Midbrain (tissue), 1 donor: ENCODE results near the gene ZIC2.
"Not testable (repeated sequence)": the region's sequence is repeated elsewhere in the genome, so short reads cannot be mapped to it uniquely, and the experiment has no call there.

ENCODE experiments used
- DNase-seq: peaks from one replicate; lab custom pipeline; 2025; lab: John Stamatoyannopoulos, UW

Gene ZIC2

DNA sequence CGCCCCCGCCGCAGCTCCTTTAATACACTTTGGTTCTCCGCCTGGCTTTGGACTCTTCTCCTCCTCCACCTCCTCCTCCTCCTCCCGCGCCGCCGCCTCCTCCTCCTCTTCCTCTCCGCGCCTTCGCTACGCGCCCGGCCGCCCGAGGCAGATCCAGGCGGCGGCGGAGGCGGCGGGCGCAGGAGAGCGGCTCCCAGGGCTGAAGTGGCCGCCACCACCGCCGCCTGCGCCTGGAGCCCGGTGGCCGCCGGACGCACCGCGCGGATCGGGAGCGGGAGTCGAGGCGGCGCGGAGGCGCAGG lies at the start of gene ZIC2:
Gene ZIC2, plus strand, starts transcription at position 50 of the 301 bp plus-strand sequence. CDS start 281 bp downstream, outside the sequence.
- DNase-seq: no peak

DNA sequence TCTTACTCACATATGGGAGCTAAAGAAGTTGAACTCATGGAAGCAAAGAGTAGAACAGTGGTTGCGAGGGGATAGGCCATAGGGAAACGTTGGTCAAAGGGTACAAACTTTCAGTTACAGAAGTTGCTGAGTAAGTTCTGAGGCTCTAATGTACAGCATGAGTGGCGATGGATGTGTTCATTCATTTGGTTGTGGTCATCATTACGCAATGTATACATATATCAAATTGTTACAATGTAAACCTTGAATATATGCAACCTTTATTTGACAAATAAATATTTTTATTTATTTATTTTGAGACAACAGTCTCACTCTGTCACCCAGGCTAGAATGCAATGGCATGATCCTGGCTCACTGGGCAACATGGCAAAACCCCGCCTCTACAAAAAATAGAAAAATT lies 48.7 kb upstream of the ZIC2 start:
- DNase-seq: no peak

DNA sequence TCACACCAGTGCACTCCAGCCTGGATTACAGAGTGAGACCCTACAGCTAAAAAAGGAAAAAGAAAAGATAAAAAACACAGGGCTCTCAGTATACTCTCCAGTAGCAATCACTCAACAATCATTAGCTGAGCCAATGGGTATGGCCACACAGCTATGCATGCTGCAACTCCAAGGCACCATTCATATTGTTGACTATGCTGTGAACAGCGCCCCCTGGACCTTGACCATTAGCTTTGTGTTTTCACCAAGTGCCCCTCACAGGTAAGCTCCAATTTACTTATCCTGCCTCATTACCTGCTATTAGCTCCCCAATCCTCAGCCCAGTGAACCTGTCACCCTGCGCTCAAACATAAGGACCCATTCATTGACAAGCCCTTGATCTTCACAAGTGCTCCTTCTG lies 45.8 kb upstream of the ZIC2 start:
- no peak for DNase-seq

DNA sequence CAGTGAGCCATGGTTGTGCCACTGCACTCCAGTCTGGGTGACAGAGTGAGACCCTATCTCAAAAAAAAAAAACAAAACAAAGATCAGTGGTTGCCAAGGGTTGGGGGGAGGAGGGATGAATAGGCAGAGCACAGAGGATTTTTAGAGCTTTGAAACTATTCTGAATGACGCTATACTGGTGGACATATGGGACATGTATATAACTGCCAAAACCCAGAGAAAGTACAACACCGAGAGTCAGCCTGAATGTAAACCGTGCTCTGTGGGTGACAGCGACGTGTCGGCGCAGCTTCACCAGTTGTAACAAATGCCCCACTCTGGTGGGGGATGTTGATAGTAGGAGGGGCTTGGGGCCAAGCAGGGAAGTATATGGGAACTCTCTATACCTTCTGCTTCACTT lies 42.9 kb upstream of the ZIC2 start:
- DNase-seq: no peak

DNA sequence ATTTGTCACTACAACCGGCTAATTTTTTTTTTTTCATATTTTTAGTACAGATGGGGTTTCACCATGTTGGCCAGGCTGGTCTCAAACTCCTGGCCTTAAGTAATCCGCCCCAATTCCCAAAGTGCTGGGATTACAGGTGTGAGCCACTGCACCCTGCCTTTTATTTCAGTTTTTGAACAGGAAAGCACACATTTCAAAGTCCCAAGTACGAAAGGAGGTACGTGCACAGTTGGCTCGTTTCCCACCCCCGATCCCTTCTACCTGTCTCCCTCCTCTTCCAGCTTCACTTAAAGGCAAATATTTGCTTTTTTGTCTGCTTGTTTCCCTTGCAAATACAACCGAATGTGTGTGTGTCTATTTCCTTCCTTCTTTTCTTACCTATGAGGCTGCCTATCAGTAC lies 40.5 kb upstream of the ZIC2 start:
- DNase-seq: no peak

DNA sequence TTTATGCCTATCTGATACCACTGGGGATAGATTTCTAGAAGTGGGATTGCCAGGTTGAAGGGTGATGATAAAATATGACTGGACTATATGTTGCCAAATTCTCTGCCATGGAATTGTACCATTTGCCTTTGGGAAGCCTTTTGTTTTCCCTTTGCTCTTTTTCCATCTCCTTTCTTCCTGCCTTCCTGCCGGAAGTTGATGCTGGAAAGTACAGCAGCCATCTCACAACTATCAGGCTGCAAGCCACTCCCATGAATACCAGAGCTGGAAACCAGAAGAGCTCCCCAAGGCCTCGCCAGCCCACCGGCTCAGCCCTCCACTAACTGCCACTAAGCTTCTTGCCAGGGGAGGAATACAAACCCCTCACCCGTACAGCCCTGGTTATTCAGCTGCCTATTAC lies 39.7 kb upstream of the ZIC2 start:
- no peak for DNase-seq

DNA sequence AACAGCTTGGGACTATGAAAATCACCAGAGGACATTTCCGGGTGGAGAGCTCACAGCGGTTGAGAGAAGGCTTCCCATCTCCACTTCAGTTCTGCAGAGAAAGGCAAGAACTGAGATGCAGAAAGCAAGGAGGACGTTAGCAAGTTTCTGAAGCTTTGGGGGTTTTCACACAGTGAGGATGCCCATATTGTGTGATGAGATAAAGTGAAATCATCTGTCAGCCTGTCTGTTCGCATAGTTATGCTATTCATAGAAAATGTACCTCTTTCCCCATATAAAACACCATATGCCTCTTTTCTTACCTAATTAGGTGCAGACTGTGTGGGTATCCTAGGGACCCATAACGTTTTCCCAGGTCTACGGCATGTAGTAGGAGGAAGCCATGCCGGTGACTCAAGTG lies 37.5 kb upstream of the ZIC2 start:
- DNase-seq: no peak

DNA sequence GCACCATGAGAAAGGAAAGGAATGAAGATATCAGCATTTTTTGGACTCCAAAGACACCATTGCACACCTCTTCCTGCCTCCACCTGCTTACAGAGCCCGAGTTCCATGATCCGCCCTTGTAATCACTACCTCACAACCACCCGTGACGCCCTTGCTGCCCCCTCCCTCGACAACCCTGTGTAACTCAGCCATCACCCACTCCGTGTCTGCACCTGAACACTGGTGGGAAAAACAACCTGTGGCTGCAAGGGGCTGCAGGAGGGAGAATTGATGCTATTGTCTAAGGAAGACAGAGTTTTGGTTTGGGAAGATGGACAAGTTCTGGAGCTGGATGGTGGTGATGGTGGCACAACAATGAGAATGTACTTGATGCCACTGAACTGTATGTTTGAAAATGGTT lies 37.0 kb upstream of the ZIC2 start:
- DNase-seq: no peak

DNA sequence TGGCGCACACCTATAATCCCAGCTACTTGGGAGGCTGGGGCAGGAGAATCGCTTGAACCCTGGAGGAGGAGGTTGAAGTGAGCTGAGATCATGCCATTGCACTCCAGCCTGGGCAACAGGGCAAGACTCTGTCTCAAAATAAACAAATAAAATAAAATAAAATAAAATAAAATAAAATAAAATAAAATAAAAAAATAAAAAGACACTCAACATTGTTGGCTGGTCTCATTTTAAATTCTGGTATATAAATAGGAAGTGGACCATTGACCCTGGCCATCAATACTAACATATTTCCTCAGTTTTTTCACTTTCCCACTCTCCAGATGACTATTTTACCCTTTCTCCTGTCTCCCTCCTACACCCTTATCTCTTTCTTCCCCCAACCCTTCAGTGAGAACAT lies 36.1 kb upstream of the ZIC2 start:
- not testable (repeated sequence) for DNase-seq

DNA sequence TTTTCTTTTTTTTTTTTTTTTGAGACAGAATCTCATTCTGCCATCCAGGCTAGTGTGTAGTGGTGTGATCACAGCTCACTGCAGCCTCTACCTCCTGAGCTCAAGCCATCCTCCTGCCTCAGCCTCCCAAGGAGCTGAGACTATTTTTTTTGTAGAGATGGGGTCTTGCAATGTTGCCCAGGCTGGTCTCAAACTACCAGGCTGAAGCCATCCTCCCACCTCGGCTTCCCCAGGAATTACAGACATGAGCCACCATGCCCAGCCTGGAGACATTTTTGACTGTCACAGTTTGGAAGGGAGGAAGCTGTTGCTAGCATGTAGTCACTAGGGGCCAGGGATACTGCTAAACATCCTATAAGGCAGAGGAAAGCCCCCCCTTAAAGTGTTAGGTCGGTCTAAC lies 33.9 kb upstream of the ZIC2 start:
- no peak for DNase-seq

DNA sequence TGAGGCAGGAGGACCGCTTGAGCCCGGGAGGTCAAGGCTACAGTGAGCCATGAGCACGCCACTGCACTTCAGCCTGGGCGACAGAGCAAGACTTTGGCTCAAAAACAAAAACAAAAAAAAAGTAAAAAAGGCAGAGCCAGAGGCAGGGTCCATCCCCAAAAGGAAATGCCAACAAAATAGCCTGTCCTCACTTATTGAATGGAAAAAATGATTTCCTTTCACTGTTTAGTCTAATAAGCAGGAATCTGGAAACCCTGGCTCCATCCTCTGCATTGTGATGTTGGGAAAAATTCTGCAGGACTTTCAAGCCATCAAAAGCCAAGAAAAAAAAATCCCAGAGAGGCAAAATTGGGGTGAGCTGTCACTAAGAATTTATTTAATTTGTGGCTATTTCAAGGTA lies 33.2 kb upstream of the ZIC2 start:
- DNase-seq: no peak

DNA sequence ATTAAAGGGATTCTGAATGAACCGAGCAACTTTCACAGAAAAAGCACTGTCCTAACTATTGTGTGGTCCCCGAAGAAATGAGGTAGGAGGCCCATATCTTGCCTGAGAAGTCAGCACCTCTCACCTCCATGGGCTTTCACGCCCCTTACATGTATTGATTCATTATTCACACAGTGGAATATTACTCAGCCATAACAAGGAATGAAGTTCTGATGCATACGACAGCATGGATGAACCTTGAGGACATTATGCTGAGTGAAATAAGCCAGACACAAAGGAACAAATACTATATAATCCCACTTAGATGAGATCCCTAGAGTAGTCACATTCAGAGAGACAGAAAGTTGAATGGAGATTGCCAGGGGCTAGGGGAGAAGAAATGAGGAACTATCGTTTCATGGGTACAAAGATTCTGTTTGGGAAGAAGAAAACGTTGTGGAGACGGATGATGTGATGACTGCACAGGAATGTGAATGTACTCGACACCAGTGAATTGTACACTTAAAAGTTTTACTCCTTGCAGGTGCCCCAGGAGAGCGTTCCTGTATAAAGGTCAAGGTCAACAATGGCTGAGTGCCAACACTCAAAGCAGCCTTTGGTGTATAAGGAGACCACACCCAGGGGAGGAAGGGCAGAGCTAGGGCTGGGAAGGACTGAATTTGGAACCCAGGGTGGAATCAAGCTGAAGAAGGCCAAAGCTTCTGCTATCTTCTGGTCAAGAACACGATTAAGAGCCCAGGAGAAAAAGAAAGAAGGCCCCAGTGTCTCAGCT lies 32.5 kb upstream of the ZIC2 start:
- DNase-seq: no peak

DNA sequence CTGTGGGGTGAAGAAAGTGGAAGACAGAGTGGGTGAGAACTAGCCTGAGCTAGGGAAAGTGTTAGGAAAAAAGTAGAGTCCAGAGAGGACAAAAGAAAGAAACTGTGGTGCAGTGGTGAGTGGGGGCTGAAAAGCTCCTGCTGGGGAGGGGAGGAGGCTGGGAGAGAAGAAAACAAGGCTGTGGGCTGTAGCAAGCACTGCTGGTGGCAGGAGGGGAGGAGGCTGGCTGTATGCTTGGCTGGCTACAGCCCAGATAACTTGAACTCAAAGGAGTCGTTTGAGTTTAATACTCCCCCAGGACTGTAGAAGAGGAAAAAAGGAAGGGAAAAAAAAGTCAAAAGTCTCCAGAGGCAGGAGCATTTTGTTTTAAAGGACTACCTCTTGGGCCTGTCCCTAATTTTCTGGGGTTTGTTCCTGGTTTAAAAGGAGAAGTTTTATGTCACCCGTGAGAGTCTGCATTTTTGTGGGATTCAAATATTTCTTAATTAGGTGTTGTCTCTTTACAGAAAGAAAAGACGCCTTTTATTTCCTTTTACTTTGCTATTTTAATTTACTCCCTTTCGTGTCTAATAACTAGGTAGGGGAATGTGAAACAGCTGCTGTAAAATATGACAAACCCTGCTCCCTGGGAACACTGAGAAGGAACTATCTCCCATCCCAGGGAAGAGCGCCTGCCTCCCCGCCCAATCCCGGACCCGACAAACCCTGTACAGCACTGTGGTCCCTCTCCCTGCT lies 31.7 kb upstream of the ZIC2 start:
- DNase-seq: no peak

DNA sequence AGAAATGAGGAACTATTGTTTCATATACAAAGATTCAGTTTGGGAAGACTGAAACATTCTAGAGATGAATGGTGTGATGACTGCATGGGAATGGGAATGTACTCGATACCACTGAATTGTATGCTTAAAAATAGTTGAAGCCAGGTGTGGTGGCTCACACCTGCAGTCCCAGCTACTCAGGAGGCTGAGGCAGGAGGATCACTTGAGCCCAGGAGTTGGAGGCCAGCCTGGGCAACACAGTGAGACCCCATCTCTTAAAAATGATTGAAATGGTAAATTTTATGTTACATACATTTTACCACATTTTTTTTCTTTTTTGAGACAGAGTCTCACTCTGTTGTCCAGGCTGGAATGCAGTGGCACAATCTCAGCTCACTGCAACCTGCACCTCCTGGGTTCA lies 29.9 kb upstream of the ZIC2 start:
- DNase-seq: not testable (repeated sequence)

DNA sequence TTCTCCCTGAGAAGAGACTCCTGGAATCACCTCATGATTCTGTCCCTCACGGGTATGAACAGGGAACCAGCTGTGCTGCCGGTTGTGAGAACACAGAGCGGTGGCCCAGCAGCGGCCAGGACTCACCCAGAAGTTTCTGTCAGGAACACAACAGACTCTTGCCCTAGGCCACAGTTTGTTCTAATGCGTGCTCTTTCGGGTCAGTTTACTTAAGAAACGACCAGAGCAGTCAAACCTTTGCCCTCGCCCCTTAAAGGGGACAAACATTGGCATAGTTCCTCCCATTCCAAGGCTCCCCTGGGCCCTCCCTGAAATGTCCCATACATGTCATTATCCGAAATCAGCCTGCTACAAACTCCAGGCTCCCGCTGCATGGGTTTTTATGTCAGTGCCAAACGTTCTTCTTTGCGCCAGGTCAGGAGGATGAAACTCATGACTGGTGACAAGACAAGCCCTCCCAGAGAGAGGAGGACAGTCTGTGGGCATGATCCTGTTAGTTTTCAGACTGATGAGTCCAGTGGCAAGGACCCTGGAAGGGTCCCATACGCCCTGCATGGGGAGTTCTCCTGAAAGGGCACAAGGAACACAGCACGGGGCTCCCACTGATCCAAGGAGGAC lies 28.3 kb upstream of the ZIC2 start:
- DNase-seq: no peak

DNA sequence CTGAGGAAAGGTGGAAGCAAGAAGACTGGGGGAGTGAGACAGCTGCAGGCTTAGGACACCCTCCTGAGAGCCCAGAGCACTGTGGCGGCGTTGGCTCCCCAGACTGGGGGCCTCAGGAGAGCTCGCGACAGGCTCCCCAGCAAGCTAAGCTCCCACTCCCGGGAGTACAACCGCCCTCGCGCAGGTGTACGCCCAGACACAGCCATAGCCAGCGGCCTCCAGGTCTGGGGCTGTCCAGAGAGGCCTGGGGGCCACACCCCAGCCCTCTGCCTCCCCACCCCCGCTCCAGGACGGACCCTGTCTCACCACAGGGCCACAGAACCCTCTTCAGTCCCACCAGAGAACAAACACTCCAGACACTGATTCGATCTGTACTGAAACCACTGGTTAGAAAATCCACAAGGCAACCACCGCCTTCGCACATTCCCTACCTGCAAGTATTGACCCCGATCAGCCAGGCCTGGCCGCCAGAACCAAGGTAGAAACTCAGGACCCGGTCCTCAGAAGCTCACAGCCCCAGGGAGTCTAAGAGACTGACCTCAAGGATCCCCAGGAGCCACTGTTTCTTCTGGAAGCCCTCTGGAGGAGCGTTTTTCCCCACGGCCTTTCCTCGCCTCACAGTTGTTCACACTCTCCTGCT lies 26.4 kb upstream of the ZIC2 start:
- no peak for DNase-seq

DNA sequence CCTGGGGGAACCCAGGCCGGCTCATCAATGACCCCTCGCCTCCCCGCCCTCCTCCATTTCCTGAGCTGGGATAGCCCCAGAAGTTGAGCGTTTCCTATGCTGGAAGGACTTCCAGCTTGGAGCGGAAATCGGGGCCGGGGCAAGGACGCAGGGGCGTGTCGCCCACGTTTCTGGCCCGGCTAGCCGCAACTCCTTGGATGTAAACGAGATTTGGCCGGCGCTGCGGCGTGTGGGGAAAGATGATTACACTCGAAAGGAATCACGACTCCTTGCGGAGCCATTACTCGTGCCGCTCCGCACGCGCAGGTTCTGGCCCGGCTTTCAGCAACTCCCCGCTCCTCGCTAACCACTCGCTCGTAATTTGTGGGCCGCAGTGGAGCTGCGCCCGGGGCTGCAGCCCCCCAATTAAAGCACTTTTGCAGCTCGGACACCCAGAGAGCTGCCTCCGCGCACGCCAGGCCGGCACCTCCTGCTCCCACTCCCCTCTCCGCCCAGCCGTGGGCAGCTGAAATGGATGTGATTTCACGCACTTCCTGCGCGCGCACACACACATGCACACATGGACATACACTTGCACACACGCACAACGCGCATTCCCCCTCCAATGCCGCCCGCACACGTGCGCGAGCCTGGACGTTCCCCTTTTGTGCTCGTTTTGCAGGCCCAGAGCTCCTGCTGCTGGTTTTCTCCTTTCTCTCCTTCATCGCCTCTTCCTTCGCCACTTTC lies 25.7 kb upstream of the ZIC2 start:
- DNase-seq: no peak

DNA sequence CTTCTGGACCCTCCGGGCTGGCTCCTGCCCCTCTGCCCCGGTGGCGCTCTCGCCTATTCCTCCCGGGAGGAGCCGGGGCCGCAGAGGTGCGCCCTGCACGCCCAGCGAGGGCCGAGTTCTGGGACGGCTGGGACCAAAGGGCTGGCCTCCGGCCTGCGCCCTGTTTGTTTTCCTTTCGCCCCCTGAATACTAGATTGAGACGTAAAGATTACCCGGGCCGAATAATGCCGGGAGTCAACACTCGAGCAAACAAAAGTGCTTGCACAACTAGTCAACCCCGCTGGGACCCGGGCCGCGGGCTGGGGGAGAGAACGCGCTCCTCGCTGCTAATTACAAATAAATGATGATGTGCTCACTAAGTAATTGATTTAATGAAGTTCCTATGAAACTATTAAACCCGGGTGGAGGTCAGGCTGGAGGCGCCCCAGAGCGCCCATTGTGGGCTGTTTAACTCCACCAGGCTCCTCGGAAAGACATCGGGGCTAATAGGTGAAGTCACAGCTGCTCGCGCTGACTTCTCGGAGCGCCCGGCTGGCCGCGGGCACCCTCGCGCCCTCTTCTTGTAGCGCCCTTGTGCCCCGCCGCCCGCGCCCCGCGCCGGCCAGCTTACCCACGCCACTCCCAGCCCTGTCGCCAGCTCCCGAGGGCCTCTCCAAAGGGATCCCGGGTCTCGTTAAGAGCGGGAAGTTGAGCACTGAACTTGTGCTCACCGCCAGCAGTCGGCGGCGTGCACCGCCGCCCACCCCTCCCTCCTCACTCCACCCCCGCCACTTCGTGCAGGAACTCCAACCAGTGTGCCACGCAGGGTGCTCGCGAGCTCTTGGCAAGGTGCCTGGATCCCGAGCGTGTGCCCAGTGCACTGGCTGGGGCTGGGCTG lies 24.9 kb upstream of the ZIC2 start:
- no peak for DNase-seq

DNA sequence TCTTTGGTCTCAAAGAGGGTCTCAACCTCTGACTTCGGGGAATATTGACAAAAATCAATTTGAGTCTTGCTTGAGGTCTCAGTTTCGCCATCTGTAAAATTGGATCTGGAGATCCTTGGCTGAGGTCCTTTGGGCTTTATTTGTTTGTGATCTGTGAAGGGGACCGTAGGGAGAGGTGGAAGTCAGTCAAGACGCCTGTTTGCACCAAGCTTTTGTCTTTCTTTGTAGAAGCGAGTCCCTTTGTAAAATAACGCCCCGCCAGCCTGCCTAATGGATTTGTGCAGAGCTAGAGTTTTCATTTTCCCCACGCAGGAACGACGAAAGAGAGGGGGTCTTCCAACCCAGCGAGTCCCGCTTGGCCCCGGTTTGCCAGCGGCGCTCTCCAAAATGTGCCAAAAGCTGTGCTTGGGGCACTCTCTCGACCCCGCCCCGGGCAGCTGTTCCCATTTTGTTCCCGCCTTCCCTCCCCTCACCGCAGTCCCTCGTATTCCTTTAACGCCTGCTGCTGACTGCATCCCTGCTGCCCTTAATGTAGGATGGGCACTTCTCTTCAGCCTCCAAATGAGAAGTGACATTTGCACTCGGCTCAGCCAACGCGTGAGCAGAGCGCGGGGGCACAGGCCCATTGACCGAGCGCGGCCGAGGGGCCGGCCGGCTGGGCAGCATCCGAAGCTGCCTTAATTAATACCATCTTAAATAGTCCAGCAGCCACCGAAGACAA lies 23.0 kb upstream of the ZIC2 start:
- no peak for DNase-seq

DNA sequence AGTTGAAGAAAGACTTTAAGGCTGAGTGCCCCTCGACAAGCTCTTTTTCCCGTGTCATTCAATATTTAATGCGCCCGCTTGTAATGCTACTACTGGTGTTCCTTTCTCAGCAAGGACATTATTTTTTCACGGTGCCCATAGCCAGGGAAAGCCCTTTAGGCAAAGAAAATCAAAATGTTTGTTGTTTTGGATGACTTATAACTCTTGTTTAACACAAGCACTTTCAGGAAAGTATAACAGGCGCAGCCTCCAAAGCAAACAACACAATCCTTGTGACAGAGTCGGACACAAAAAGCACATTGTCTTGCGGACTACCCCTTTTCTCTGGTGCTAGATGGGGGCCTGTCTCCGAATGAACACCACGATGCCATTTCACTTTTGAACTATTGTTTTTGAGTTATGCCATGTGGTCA lies 22.5 kb upstream of the ZIC2 start:
- DNase-seq: no peak
